Fibroblast of gingiva (primary cell): ENCODE measurements around the gene ATXN7L1.

Source experiments
- DNase-seq: peaks from one replicate; pipeline ENCODE4 v3.0.0-alpha.2; 2011; ENCODE audit warnings: low read depth

The ATXN7L1 gene

GRCh38 chr7:105674200-105674920, 202.0 kb downstream of the ATXN7L1 start:
- DNase-seq: peak; percentile 27

- DNase-seq: no peak
Observed at GRCh38 chr7:105673367-105674084, 202.9 kb downstream of the ATXN7L1 start.

- no peak for DNase-seq
Observed at GRCh38 chr7:105672801-105673200, 203.6 kb downstream of the ATXN7L1 start.

- no peak for DNase-seq
Observed at GRCh38 chr7:105666324-105666723, 210.1 kb downstream of the ATXN7L1 start.

- no peak for DNase-seq
Observed at GRCh38 chr7:105665684-105666083, 210.7 kb downstream of the ATXN7L1 start.

GRCh38 chr7:105664816-105665525, 211.4 kb downstream of the ATXN7L1 start:
- DNase-seq: no peak

GRCh38 chr7:105662998-105663397, 213.4 kb downstream of the ATXN7L1 start:
- DNase-seq: no peak

- no peak for DNase-seq
Observed at GRCh38 chr7:105661625-105662024, 214.8 kb downstream of the ATXN7L1 start.

- no peak for DNase-seq
Observed at GRCh38 chr7:105656922-105657521, 219.4 kb downstream of the ATXN7L1 start.

GRCh38 chr7:105655500-105656380, 220.7 kb downstream of the ATXN7L1 start:
- DNase-seq: no peak

- no peak for DNase-seq
Observed at GRCh38 chr7:105655067-105655466, 221.3 kb downstream of the ATXN7L1 start.

GRCh38 chr7:105654095-105654686, 222.2 kb downstream of the ATXN7L1 start:
- no peak for DNase-seq

GRCh38 chr7:105653441-105654005, 222.9 kb downstream of the ATXN7L1 start:
- DNase-seq: no peak

- DNase-seq: peak; percentile 67
Observed at GRCh38 chr7:105652359-105652993, 223.9 kb downstream of the ATXN7L1 start.

- DNase-seq: no peak
Observed at GRCh38 chr7:105651798-105652197, 224.6 kb downstream of the ATXN7L1 start.

GRCh38 chr7:105650382-105650970, 225.9 kb downstream of the ATXN7L1 start:
- DNase-seq: no peak

GRCh38 chr7:105649727-105650381, 226.5 kb downstream of the ATXN7L1 start:
- DNase-seq: peak; percentile 58

- DNase-seq: no peak
Observed at GRCh38 chr7:105648561-105649401, 227.6 kb downstream of the ATXN7L1 start.
